ENCODE measurements around the gene LRRC43.

Gene LRRC43

GRCh38 chr12:122158700-122159285 lies 24.1 kb upstream of the LRRC43 start:
- Histone ChIP-seq H3K36me3 (ENCODE audit: control insufficient read depth in 2 of 2, insufficient read depth in 2 of 2, low read length in 2 of 2) (no peaks in the 10 kb centered on the region), H3K9me3 (ENCODE audit: control insufficient read depth in 2 of 2, low read length in 2 of 2) (no peaks in the 10 kb centered on the region), H3K4me3 (ENCODE audit: low read length in 2 of 2) (no peak overlapping the region), H3K27me3 (ENCODE audit: control insufficient read depth in 1 of 2, insufficient read depth in 2 of 2, low read length in 2 of 2) (no peaks in the 10 kb centered on the region), H3K27ac (ENCODE audit: low read length) (no peak overlapping the region), H3K4me1 (ENCODE audit: control insufficient read depth, insufficient read depth, low read length) (no peaks in the 10 kb centered on the region), H3K9ac (ENCODE audit: low read length in 2 of 2) (no peak overlapping the region)

- no peak overlapping the region for H3K4me3 ChIP-seq (ENCODE audit: low read length in 2 of 2)
- H3K9me3 ChIP-seq (ENCODE audit: control insufficient read depth in 2 of 2, low read length in 2 of 2), result no peaks in the 10 kb centered on the region
- H3K36me3 ChIP-seq (ENCODE audit: control insufficient read depth in 2 of 2, insufficient read depth in 2 of 2, low read length in 2 of 2), result no peaks in the 10 kb centered on the region
- H3K4me1 ChIP-seq (ENCODE audit: control insufficient read depth, insufficient read depth, low read length), result no peaks in the 10 kb centered on the region
- no peak overlapping the region for H3K27ac ChIP-seq (ENCODE audit: low read length)
- H3K27me3 ChIP-seq (ENCODE audit: control insufficient read depth in 1 of 2, insufficient read depth in 2 of 2, low read length in 2 of 2), result no peaks in the 10 kb centered on the region
- H3K9ac ChIP-seq (ENCODE audit: low read length in 2 of 2), result no peak overlapping the region
Observed at GRCh38 chr12:122159882-122160281, 23.0 kb upstream of the LRRC43 start.

GRCh38 chr12:122160761-122161160 lies 22.2 kb upstream of the LRRC43 start:
- no peak overlapping the region for H3K4me3 ChIP-seq (ENCODE audit: low read length in 2 of 2)
- H3K27me3 ChIP-seq (ENCODE audit: control insufficient read depth in 1 of 2, insufficient read depth in 2 of 2, low read length in 2 of 2), result peaks cover 0 to 4% of the 10 kb centered on the region in 2 donors
- no peak overlapping the region for H3K9ac ChIP-seq (ENCODE audit: low read length in 2 of 2)
- no peaks in the 10 kb centered on the region for H3K9me3 ChIP-seq (ENCODE audit: control insufficient read depth in 2 of 2, low read length in 2 of 2)
- H3K4me1 ChIP-seq (ENCODE audit: control insufficient read depth, insufficient read depth, low read length), result no peaks in the 10 kb centered on the region
- H3K27ac ChIP-seq (ENCODE audit: low read length), result no peak overlapping the region
- no peaks in the 10 kb centered on the region for H3K36me3 ChIP-seq (ENCODE audit: control insufficient read depth in 2 of 2, insufficient read depth in 2 of 2, low read length in 2 of 2)

GRCh38 chr12:122161682-122162081 lies 21.2 kb upstream of the LRRC43 start:
- Histone ChIP-seq H3K4me1 (ENCODE audit: control insufficient read depth, insufficient read depth, low read length) (no peaks in the 10 kb centered on the region), H3K27ac (ENCODE audit: low read length) (no peak overlapping the region), H3K4me3 (ENCODE audit: low read length in 2 of 2) (no peak overlapping the region), H3K9ac (ENCODE audit: low read length in 2 of 2) (no peak overlapping the region), H3K27me3 (ENCODE audit: control insufficient read depth in 1 of 2, insufficient read depth in 2 of 2, low read length in 2 of 2) (peaks cover 0 to 4% of the 10 kb centered on the region in 2 donors), H3K9me3 (ENCODE audit: control insufficient read depth in 2 of 2, low read length in 2 of 2) (no peaks in the 10 kb centered on the region), H3K36me3 (ENCODE audit: control insufficient read depth in 2 of 2, insufficient read depth in 2 of 2, low read length in 2 of 2) (no peaks in the 10 kb centered on the region)

- Histone ChIP-seq H3K36me3 (ENCODE audit: control insufficient read depth in 2 of 2, insufficient read depth in 2 of 2, low read length in 2 of 2) (no peaks in the 10 kb centered on the region), H3K4me1 (ENCODE audit: control insufficient read depth, insufficient read depth, low read length) (no peaks in the 10 kb centered on the region), H3K9me3 (ENCODE audit: control insufficient read depth in 2 of 2, low read length in 2 of 2) (no peaks in the 10 kb centered on the region), H3K4me3 (ENCODE audit: low read length in 2 of 2) (no peak overlapping the region), H3K27ac (ENCODE audit: low read length) (no peak overlapping the region), H3K9ac (ENCODE audit: low read length in 2 of 2) (no peak overlapping the region), H3K27me3 (ENCODE audit: control insufficient read depth in 1 of 2, insufficient read depth in 2 of 2, low read length in 2 of 2) (peaks cover 2 to 4% of the 10 kb centered on the region in 2 donors)
Observed at GRCh38 chr12:122162976-122163375, 19.9 kb upstream of the LRRC43 start.

GRCh38 chr12:122166422-122167349 lies 16.2 kb upstream of the LRRC43 start:
- H3K4me3 ChIP-seq (ENCODE audit: low read length in 2 of 2), result no peak overlapping the region
- H3K27me3 ChIP-seq (ENCODE audit: control insufficient read depth in 1 of 2, insufficient read depth in 2 of 2, low read length in 2 of 2), result peaks cover 3 to 4% of the 10 kb centered on the region in 2 donors
- H3K9me3 ChIP-seq (ENCODE audit: control insufficient read depth in 2 of 2, low read length in 2 of 2), result no peaks in the 10 kb centered on the region
- H3K36me3 ChIP-seq (ENCODE audit: control insufficient read depth in 2 of 2, insufficient read depth in 2 of 2, low read length in 2 of 2), result no peaks in the 10 kb centered on the region
- no peak overlapping the region for H3K9ac ChIP-seq (ENCODE audit: low read length in 2 of 2)
- H3K4me1 ChIP-seq (ENCODE audit: control insufficient read depth, insufficient read depth, low read length), result no peaks in the 10 kb centered on the region
- H3K27ac ChIP-seq (ENCODE audit: low read length), result no peak overlapping the region

- H3K36me3 ChIP-seq (ENCODE audit: control insufficient read depth in 2 of 2, insufficient read depth in 2 of 2, low read length in 2 of 2), result no peaks in the 10 kb centered on the region
- no peak overlapping the region for H3K4me3 ChIP-seq (ENCODE audit: low read length in 2 of 2)
- H3K27ac ChIP-seq (ENCODE audit: low read length), result no peak overlapping the region
- H3K4me1 ChIP-seq (ENCODE audit: control insufficient read depth, insufficient read depth, low read length), result no peaks in the 10 kb centered on the region
- no peaks in the 10 kb centered on the region for H3K9me3 ChIP-seq (ENCODE audit: control insufficient read depth in 2 of 2, low read length in 2 of 2)
- H3K27me3 ChIP-seq (ENCODE audit: control insufficient read depth in 1 of 2, insufficient read depth in 2 of 2, low read length in 2 of 2), result peaks cover 3 to 4% of the 10 kb centered on the region in 2 donors
- H3K9ac ChIP-seq (ENCODE audit: low read length in 2 of 2), result no peak overlapping the region
Observed at GRCh38 chr12:122167356-122167925, 15.5 kb upstream of the LRRC43 start.

GRCh38 chr12:122168492-122168891 lies 14.4 kb upstream of the LRRC43 start:
- no peak overlapping the region for H3K9ac ChIP-seq (ENCODE audit: low read length in 2 of 2)
- peaks cover 4 to 7% of the 10 kb centered on the region in 2 donors for H3K27me3 ChIP-seq (ENCODE audit: control insufficient read depth in 1 of 2, insufficient read depth in 2 of 2, low read length in 2 of 2)
- no peaks in the 10 kb centered on the region for H3K9me3 ChIP-seq (ENCODE audit: control insufficient read depth in 2 of 2, low read length in 2 of 2)
- H3K4me1 ChIP-seq (ENCODE audit: control insufficient read depth, insufficient read depth, low read length), result no peaks in the 10 kb centered on the region
- no peaks in the 10 kb centered on the region for H3K36me3 ChIP-seq (ENCODE audit: control insufficient read depth in 2 of 2, insufficient read depth in 2 of 2, low read length in 2 of 2)
- no peak overlapping the region for H3K4me3 ChIP-seq (ENCODE audit: low read length in 2 of 2)
- H3K27ac ChIP-seq (ENCODE audit: low read length), result no peak overlapping the region

- Histone ChIP-seq H3K9ac (ENCODE audit: low read length in 2 of 2) (no peak overlapping the region), H3K4me1 (ENCODE audit: control insufficient read depth, insufficient read depth, low read length) (no peaks in the 10 kb centered on the region), H3K9me3 (ENCODE audit: control insufficient read depth in 2 of 2, low read length in 2 of 2) (no peaks in the 10 kb centered on the region), H3K27me3 (ENCODE audit: control insufficient read depth in 1 of 2, insufficient read depth in 2 of 2, low read length in 2 of 2) (peaks cover 0 to 7% of the 10 kb centered on the region in 2 donors), H3K27ac (ENCODE audit: low read length) (no peak overlapping the region), H3K4me3 (ENCODE audit: low read length in 2 of 2) (no peak overlapping the region), H3K36me3 (ENCODE audit: control insufficient read depth in 2 of 2, insufficient read depth in 2 of 2, low read length in 2 of 2) (no peaks in the 10 kb centered on the region)
Observed at GRCh38 chr12:122171399-122171798, 11.5 kb upstream of the LRRC43 start.

- no peaks in the 10 kb centered on the region for H3K36me3 ChIP-seq (ENCODE audit: control insufficient read depth in 2 of 2, insufficient read depth in 2 of 2, low read length in 2 of 2)
- H3K27me3 ChIP-seq (ENCODE audit: control insufficient read depth in 1 of 2, insufficient read depth in 2 of 2, low read length in 2 of 2), result peaks cover 0 to 5% of the 10 kb centered on the region in 2 donors
- no peak overlapping the region for H3K9ac ChIP-seq (ENCODE audit: low read length in 2 of 2)
- H3K27ac ChIP-seq (ENCODE audit: low read length), result no peak overlapping the region
- H3K4me3 ChIP-seq (ENCODE audit: low read length in 2 of 2), result no peak overlapping the region
- no peaks in the 10 kb centered on the region for H3K9me3 ChIP-seq (ENCODE audit: control insufficient read depth in 2 of 2, low read length in 2 of 2)
- H3K4me1 ChIP-seq (ENCODE audit: control insufficient read depth, insufficient read depth, low read length), result no peaks in the 10 kb centered on the region
Observed at GRCh38 chr12:122172262-122172939, 10.5 kb upstream of the LRRC43 start.

Data from stomach smooth muscle (tissue), 2 donors.